ENCODE data around the gene DAGLA.
"Not testable (repeated sequence)": the region's sequence is repeated elsewhere in the genome, so short reads cannot be mapped to it uniquely, and the experiment has no call there.

DAGLA gene

DNA sequence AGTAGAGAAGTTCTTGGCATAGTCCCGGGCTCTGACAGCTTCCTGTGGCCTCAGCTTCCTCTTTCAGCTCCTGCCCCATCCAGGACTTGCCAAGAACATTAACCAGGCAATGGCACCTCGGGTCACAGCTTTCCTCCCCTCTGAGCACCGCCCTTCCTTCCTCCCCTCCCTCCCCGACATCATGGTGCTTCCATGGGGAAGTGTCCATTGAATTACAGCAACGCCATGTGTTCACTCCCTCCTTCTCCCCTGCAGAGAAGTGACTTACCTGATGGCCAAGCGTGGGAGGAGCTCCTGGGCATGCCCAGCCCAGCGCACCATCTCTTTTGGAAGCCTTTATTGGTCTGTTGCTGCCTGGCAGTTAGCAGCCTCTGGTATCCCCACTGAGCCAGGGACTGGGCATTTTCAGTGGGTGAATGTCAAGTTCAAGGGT lies 25.8 kb upstream of the DAGLA start:
- Histone ChIP-seq H3K36me3 (ENCODE audit: insufficient read depth, low read length) (no peaks in the 10 kb centered on the region), H3K27me3 (ENCODE audit: insufficient read depth, low read length) (no peaks in the 10 kb centered on the region), H3K9me3 (ENCODE audit: low read length) (no peaks in the 10 kb centered on the region), H3K4me3 (ENCODE audit: low read length) (no peak overlapping the region), H3K4me1 (ENCODE audit: insufficient read depth, low read length) (peaks cover 6% of the 10 kb centered on the region), H2AFZ (ENCODE audit: low read depth, low read length) (no peak overlapping the region)

- H3K4me3 ChIP-seq (ENCODE audit: low read length); H3K27me3 ChIP-seq (ENCODE audit: insufficient read depth, low read length); H3K9me3 ChIP-seq (ENCODE audit: low read length); H3K4me1 ChIP-seq (ENCODE audit: insufficient read depth, low read length); H2AFZ ChIP-seq (ENCODE audit: low read depth, low read length); H3K36me3 ChIP-seq (ENCODE audit: insufficient read depth, low read length): not testable (repeated sequence)
These were observed 24.7 kb upstream of the DAGLA start for GRCh38 chr11:61655266-61656159.

DNA sequence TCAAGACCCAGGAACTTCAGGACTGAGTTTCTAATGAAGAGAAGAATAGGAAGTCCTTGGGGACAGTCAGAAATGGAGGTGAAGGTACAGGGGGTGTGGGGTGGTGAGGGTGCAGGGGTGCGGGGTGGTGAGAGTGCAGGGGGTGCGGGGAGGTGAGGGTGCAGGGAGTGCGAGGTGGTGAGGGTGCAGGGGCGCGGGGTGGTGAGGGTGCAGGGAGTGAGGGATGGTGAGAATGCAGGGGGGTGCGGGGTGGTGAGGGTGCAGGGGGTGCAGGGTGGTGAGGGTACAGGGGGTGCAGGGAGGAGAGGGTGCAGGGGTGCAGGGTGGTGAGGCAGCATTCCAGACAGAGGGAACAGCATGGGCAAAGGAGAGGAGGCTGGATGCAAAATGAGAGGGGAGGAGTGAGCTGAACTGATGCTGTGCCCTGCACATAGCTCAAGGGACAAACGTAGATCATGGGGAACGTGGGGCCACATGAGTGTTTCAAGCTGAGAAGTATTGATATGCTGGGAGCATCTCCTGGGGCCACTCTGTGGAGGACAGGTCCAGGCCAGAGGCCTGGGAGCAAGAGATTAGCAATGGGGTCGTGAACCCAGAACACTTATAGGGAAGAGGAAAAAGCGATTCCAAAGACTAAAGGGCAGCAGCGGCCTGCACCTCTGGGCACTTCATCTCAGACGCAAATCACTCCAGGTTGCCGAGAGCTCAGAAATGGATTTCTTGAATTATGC lies 23.7 kb upstream of the DAGLA start:
- Histone ChIP-seq H3K27me3 (ENCODE audit: insufficient read depth, low read length) (no peaks in the 10 kb centered on the region), H2AFZ (ENCODE audit: low read depth, low read length) (no peak overlapping the region), H3K4me1 (ENCODE audit: insufficient read depth, low read length) (peaks cover 4% of the 10 kb centered on the region), H3K36me3 (ENCODE audit: insufficient read depth, low read length) (no peaks in the 10 kb centered on the region), H3K9me3 (ENCODE audit: low read length) (no peaks in the 10 kb centered on the region), H3K4me3 (ENCODE audit: low read length) (no peak overlapping the region)

DNA sequence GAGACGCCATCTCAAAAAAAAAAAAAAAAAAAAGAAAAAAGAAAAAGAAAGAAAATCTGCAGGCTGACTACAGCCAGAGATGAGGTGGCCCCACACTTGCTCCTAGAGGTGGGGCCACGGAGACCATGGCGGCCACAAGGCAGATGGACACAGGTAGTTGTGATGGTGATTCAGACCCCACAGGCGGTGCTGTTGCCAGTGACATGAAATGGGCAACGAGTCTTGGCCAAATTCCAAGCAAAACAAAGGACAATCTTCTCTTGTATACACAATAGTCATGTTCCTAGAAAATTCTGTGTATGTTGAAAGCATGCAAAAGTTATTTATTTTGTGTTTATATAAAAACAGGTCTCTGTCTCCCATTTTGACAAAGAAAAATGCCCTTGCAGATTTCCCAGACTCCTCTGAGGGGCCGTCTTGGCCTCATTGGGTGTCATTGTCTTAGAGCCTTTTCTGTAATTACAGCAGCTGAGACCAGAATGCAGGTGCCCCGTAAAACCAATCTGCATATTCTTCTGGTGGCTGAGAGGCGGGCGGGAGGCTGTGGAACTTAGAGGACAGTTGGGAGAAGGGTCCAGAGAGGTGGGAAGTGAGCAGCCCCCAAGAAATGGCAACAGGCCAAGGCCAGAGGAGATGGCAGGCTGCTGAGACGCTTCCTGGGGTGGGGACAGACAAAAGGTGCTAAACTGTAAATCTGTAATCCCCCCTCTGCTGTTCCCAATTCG lies 22.5 kb upstream of the DAGLA start:
- Histone ChIP-seq H3K27me3 (ENCODE audit: insufficient read depth, low read length) (no peaks in the 10 kb centered on the region), H3K36me3 (ENCODE audit: insufficient read depth, low read length) (no peaks in the 10 kb centered on the region), H3K9me3 (ENCODE audit: low read length) (no peaks in the 10 kb centered on the region), H3K4me1 (ENCODE audit: insufficient read depth, low read length) (peaks cover 4% of the 10 kb centered on the region), H2AFZ (ENCODE audit: low read depth, low read length) (no peak overlapping the region), H3K4me3 (ENCODE audit: low read length) (no peak overlapping the region)

- H3K36me3 ChIP-seq (ENCODE audit: insufficient read depth, low read length) = no peaks in the 10 kb centered on the region
- H3K4me1 ChIP-seq (ENCODE audit: insufficient read depth, low read length) = peaks cover 4% of the 10 kb centered on the region
- no peak overlapping the region for H2AFZ ChIP-seq (ENCODE audit: low read depth, low read length)
- no peak overlapping the region for H3K4me3 ChIP-seq (ENCODE audit: low read length)
- H3K27me3 ChIP-seq (ENCODE audit: insufficient read depth, low read length) = no peaks in the 10 kb centered on the region
- H3K9me3 ChIP-seq (ENCODE audit: low read length) = no peaks in the 10 kb centered on the region
These were observed 20.6 kb upstream of the DAGLA start for GRCh38 chr11:61659413-61660196.

- H2AFZ ChIP-seq (ENCODE audit: low read depth, low read length); H3K27me3 ChIP-seq (ENCODE audit: insufficient read depth, low read length); H3K4me1 ChIP-seq (ENCODE audit: insufficient read depth, low read length); H3K36me3 ChIP-seq (ENCODE audit: insufficient read depth, low read length); H3K4me3 ChIP-seq (ENCODE audit: low read length); H3K9me3 ChIP-seq (ENCODE audit: low read length): not testable (repeated sequence)
These were observed 19.2 kb upstream of the DAGLA start for GRCh38 chr11:61660997-61661396.

DNA sequence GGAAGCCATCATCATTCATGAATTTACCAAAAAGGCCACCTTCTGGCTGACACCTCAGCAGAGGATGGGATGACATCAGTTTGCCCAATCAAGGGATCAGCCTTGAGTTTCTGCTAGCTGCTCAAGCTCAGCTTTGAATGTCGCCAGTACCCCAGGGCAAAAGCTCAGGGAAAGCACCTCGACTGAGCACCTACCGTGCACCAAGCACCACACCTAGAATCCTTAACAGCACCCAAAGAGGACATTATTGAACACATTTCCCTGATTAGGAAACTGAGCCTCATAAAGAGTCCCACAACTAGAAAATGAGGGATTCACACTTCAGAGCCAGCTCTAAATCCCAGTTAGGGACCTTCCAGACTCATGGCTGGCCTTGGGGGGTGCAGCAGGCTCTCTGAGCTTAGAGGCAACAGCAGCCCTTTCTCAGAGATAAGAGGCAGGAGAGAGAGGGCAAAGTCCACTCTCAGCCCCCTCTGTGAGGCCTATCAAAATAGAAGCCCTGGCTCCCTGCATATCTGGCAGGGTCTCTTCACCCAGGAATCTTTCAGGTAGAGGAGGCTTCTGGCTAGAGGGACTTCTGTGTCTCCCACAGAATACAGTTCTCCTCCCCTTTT lies 13.4 kb upstream of the DAGLA start:
- H3K4me3 ChIP-seq (ENCODE audit: low read length) = no peak overlapping the region

DNA sequence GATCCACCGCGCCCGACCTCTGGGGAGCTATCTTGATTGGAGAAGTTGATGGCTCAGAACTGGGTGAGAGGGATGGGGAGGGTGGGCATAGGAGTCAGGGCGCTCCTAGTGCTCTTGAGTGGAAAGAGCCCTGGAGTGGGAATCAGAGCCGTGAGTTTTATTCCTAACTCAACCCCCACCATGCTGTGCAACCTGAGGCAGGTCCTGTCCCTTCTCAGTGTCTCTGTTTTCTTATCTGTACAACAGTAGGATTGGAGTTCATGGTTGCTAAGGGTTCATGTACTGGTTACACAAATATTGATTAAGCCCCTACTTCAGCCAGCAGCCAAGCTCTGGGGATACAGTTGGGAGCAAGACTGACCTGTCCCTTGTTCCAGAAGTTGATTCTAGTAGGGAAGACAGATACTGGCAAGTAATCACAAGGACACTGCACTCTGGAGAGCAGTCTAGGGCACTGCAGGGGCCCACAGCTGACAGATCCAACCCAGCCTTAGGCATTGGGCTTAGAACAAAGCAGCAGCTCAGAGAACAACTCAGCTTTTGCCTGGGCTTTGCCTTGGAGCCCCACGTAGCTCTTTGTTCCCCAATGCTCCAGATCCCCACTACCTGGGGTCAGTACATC lies 12.4 kb upstream of the DAGLA start:
- H3K27me3 ChIP-seq (ENCODE audit: insufficient read depth, low read length) = no peaks in the 10 kb centered on the region
- H3K4me1 ChIP-seq (ENCODE audit: insufficient read depth, low read length) = no peaks in the 10 kb centered on the region
- no peak overlapping the region for H3K4me3 ChIP-seq (ENCODE audit: low read length)
- H3K36me3 ChIP-seq (ENCODE audit: insufficient read depth, low read length) = no peaks in the 10 kb centered on the region
- no peak overlapping the region for H2AFZ ChIP-seq (ENCODE audit: low read depth, low read length)
- no peaks in the 10 kb centered on the region for H3K9me3 ChIP-seq (ENCODE audit: low read length)

More for the DNA sequence above, 13.4 kb upstream of the DAGLA start:
- no peaks in the 10 kb centered on the region for H3K9me3 ChIP-seq (ENCODE audit: low read length)
- H2AFZ ChIP-seq (ENCODE audit: low read depth, low read length) = no peak overlapping the region
- no peaks in the 10 kb centered on the region for H3K4me1 ChIP-seq (ENCODE audit: insufficient read depth, low read length)
- no peaks in the 10 kb centered on the region for H3K36me3 ChIP-seq (ENCODE audit: insufficient read depth, low read length)
- no peaks in the 10 kb centered on the region for H3K27me3 ChIP-seq (ENCODE audit: insufficient read depth, low read length)

- H2AFZ ChIP-seq (ENCODE audit: low read depth, low read length) = no peak overlapping the region
- H3K4me3 ChIP-seq (ENCODE audit: low read length) = no peak overlapping the region
- no peaks in the 10 kb centered on the region for H3K9me3 ChIP-seq (ENCODE audit: low read length)
- no peaks in the 10 kb centered on the region for H3K36me3 ChIP-seq (ENCODE audit: insufficient read depth, low read length)
- no peaks in the 10 kb centered on the region for H3K27me3 ChIP-seq (ENCODE audit: insufficient read depth, low read length)
- H3K4me1 ChIP-seq (ENCODE audit: insufficient read depth, low read length) = no peaks in the 10 kb centered on the region
These were observed 10.8 kb upstream of the DAGLA start for GRCh38 chr11:61669417-61669816.

GRCh38 chr11:61670626-61671025 lies 9.6 kb upstream of the DAGLA start:
- H3K27me3 ChIP-seq (ENCODE audit: insufficient read depth, low read length) = peaks cover 7% of the 10 kb centered on the region
- no peaks in the 10 kb centered on the region for H3K9me3 ChIP-seq (ENCODE audit: low read length)
- H3K4me3 ChIP-seq (ENCODE audit: low read length) = no peak overlapping the region
- no peaks in the 10 kb centered on the region for H3K4me1 ChIP-seq (ENCODE audit: insufficient read depth, low read length)
- no peak overlapping the region for H2AFZ ChIP-seq (ENCODE audit: low read depth, low read length)
- H3K36me3 ChIP-seq (ENCODE audit: insufficient read depth, low read length) = no peaks in the 10 kb centered on the region

- Histone ChIP-seq H3K27me3 (ENCODE audit: insufficient read depth, low read length) (peaks cover 16% of the 10 kb centered on the region), H3K4me3 (ENCODE audit: low read length) (no peak overlapping the region), H3K36me3 (ENCODE audit: insufficient read depth, low read length) (no peaks in the 10 kb centered on the region), H3K9me3 (ENCODE audit: low read length) (no peaks in the 10 kb centered on the region), H2AFZ (ENCODE audit: low read depth, low read length) (no peak overlapping the region), H3K4me1 (ENCODE audit: insufficient read depth, low read length) (no peaks in the 10 kb centered on the region)
These were observed 8.7 kb upstream of the DAGLA start for GRCh38 chr11:61671527-61671926.

GRCh38 chr11:61673946-61674467 lies 6.2 kb upstream of the DAGLA start:
- peaks cover 20% of the 10 kb centered on the region for H3K27me3 ChIP-seq (ENCODE audit: insufficient read depth, low read length)
- H3K9me3 ChIP-seq (ENCODE audit: low read length); H3K4me1 ChIP-seq (ENCODE audit: insufficient read depth, low read length); H2AFZ ChIP-seq (ENCODE audit: low read depth, low read length); H3K36me3 ChIP-seq (ENCODE audit: insufficient read depth, low read length); H3K4me3 ChIP-seq (ENCODE audit: low read length): not testable (repeated sequence)
